ENCODE data around the gene YY1.

- no peak for TF ChIP-seq CTCF (IDR thresholded peaks at IDR 0.05; ENCODE audit: control extremely low read depth in 1 of 3, insufficient read depth in 1 of 3, low read depth in 1 of 3, low read length in 3 of 3)
- TF ChIP-seq RNF2 (IDR thresholded peaks at IDR 0.05; ENCODE audit: borderline replicate concordance, low read depth, low read length, missing control alignments, poor library complexity, severe bottlenecking) = no peak
- no peak for TF ChIP-seq NRF1 (IDR thresholded peaks at IDR 0.05; ENCODE audit: low read depth, low read length)
- no peak for TF ChIP-seq EP300 (IDR thresholded peaks at IDR 0.05; ENCODE audit: borderline replicate concordance in 1 of 2, low read depth in 2 of 2, low read length in 2 of 2)
- TF ChIP-seq YY1 (IDR thresholded peaks at IDR 0.05; ENCODE audit: low read depth, low read length) = no peak
These were observed 93.2 kb downstream of the YY1 start for GRCh38 chr14:100332071-100332639.
